Upper lobe of left lung (tissue), 6 donors: ENCODE results near the gene METTL9. TPM values are rescaled to one million over a fixed set of nuclear protein-coding genes. Genes with fewer than 3 reads are reported as not detected.

ENCODE experiments used
- ATAC-seq, 2 donors: fragments of 200-7000 bp; cut with Tn5 transposase; one replicate each; pipeline ENCODE4 v1.9.1; 2022; ENCODE audit warnings: mild to moderate bottlenecking in 2 of 2, moderate library complexity in 2 of 2; ENCODE audit not compliant: low FRiP score in 2 of 2
- DNase-seq, 2 donors: peaks; one replicate each; pipeline ENCODE4 v3.0.0-alpha.2; 2019 to 2020
- H3K27ac ChIP-seq, 4 donors: fragments of 200-600 bp; sonication (generic); one replicate each; pipeline ENCODE4 v1.5.1; 2016 to 2019
- H3K27me3 ChIP-seq, 4 donors: fragments of 200-600 bp; sonication (generic); one replicate each; pipeline ENCODE4 v1.5.1; 2017 to 2019
- H3K36me3 ChIP-seq, 4 donors: fragments of 200-600 bp; sonication (generic); one replicate each; pipeline ENCODE4 v1.5.1; 2016 to 2019
- H3K4me1 ChIP-seq, 4 donors: fragments of 200-600 bp; sonication (generic); one replicate each; pipeline ENCODE4 v1.5.1; 2018 to 2019
- H3K4me3 ChIP-seq, 4 donors: fragments of 200-600 bp; sonication (generic); one replicate each; pipeline ENCODE4 v1.5.1; 2017 to 2019; ENCODE audit warnings: mild to moderate bottlenecking in 2 of 4, moderate library complexity in 1 of 4
- H3K9me3 ChIP-seq, 4 donors: fragments of 200-600 bp; sonication (generic); one replicate each; pipeline ENCODE4 v1.5.1; 2018 to 2019
- CTCF ChIP-seq, 6 experiments: fragments of 450-650 bp in 4 of 6; fragments of 200-600 bp in 2 of 6; sonication (generic) in 2 of 6; IDR thresholded peaks; one replicate each; pipeline ENCODE4 v1.5.1; 2016 to 2019; ENCODE audit warnings: antibody characterized with exemption in 6 of 6
- EP300 ChIP-seq, 4 donors: sonication (generic); formaldehyde crosslinking; IDR thresholded peaks; one replicate each; pipeline ENCODE4 v1.5.1; 2017; ENCODE audit warnings: antibody characterized with exemption in 4 of 4, control low read depth in 2 of 4
- POLR2A ChIP-seq, 4 donors: fragments of 450-650 bp; IDR thresholded peaks; one replicate each; pipeline ENCODE4 v1.5.1; 2016 to 2017; ENCODE audit warnings: antibody characterized with exemption in 4 of 4, mild to moderate bottlenecking in 2 of 4
- POLR2AphosphoS5 ChIP-seq, 2 donors: sonication (generic); formaldehyde crosslinking; IDR thresholded peaks; one replicate each; pipeline ENCODE4 v1.5.1; 2017; ENCODE audit warnings: antibody characterized with exemption in 2 of 2
- WGBS, 2 donors: methylation state at CpG; one replicate each; pipeline ENCODE4 v1.1.5; 2017 to 2018; 5-methylcytosine and 5-hydroxymethylcytosine counted together
- total RNA-seq, 6 donors: library from RNA; depleted of rRNA in 4 of 6; stranded (reverse); fragments of >200 nt in 4 of 6; gene quantifications; one replicate each; pipeline versions ENCODE4 v1.1.0 to v1.2.1, GENCODE V29; 2016 to 2021
- donor health status: DM: no; HTN: no; CAD: no; lungs with moderate emphysema.
- donor health status: DM: no; HTN: yes; CAD: no; lungs with severe emphysema.

METTL9 gene
- total RNA-seq, 6 donors from 2014 or later: 57.1 to 120 (median 93.3) TPM

GRCh38 chr16:21611198-21611555, 11.8 kb downstream of the METTL9 start:
- Histone ChIP-seq H3K27me3 (no peaks in the 10 kb centered on the region), H3K36me3 (no peaks in the 10 kb centered on the region), H3K4me3 (no peak overlapping the region), H3K9me3 (no peaks in the 10 kb centered on the region), H3K4me1 (peaks cover 12 to 56% (median 34%) of the 10 kb centered on the region in 4 donors), H3K27ac (peak overlapping the region in 3 of 4 donors; percentile 54 to 67 (median 62))
- TF ChIP-seq POLR2AphosphoS5 (IDR thresholded peaks at IDR 0.05) (no peak), EP300 (IDR thresholded peaks at IDR 0.05) (no peak), POLR2A (IDR thresholded peaks at IDR 0.05) (no peak), CTCF (IDR thresholded peaks at IDR 0.05) (no peak)
- ATAC-seq (peak in 1 of 2 donors; percentile 56), DNase-seq (no peak)
- WGBS, 2 donors: 35 to 37% methylated on average over 4 of the region's 4 CpGs

- H3K27ac ChIP-seq: peak overlapping the region; percentile 54 to 67 (median 62)
- 34 to 35% methylated on average over 7 of the region's 7 CpGs for WGBS, 2 donors
- no peaks in the 10 kb centered on the region for H3K36me3 ChIP-seq
- peak in 1 of 2 donors; percentile 49 for DNase-seq
- no peaks in the 10 kb centered on the region for H3K27me3 ChIP-seq
- no peak overlapping the region for H3K4me3 ChIP-seq
- no peaks in the 10 kb centered on the region for H3K9me3 ChIP-seq
- peaks cover 12 to 58% (median 34%) of the 10 kb centered on the region in 4 donors for H3K4me1 ChIP-seq
- TF ChIP-seq POLR2A (IDR thresholded peaks at IDR 0.05) (no peak), CTCF (IDR thresholded peaks at IDR 0.05) (no peak), POLR2AphosphoS5 (IDR thresholded peaks at IDR 0.05) (no peak)
- peak; percentile 67 to 68 for ATAC-seq
Observed at GRCh38 chr16:21611556-21612384, 12.4 kb downstream of the METTL9 start.

GRCh38 chr16:21613361-21613760, 14.0 kb downstream of the METTL9 start:
- H3K27me3 ChIP-seq: no peaks in the 10 kb centered on the region
- WGBS, 2 donors: 93 to 99% methylated on average over 4 of the region's 4 CpGs
- TF ChIP-seq POLR2AphosphoS5 (IDR thresholded peaks at IDR 0.05): no peak
- H3K36me3 ChIP-seq: no peaks in the 10 kb centered on the region
- no peaks in the 10 kb centered on the region for H3K9me3 ChIP-seq
- DNase-seq (no peak), ATAC-seq (no peak)
- H3K4me1 ChIP-seq: peaks cover 12 to 46% (median 33%) of the 10 kb centered on the region in 4 donors
- H3K27ac ChIP-seq: no peak overlapping the region
- H3K4me3 ChIP-seq: no peak overlapping the region

GRCh38 chr16:21613781-21614180, 14.4 kb downstream of the METTL9 start:
- TF ChIP-seq EP300 (IDR thresholded peaks at IDR 0.05) (no peak), POLR2A (IDR thresholded peaks at IDR 0.05) (no peak), CTCF (IDR thresholded peaks at IDR 0.05) (no peak), POLR2AphosphoS5 (IDR thresholded peaks at IDR 0.05) (no peak)
- Histone ChIP-seq H3K9me3 (no peaks in the 10 kb centered on the region), H3K27me3 (no peaks in the 10 kb centered on the region), H3K36me3 (no peaks in the 10 kb centered on the region), H3K4me1 (peaks cover 12 to 42% (median 31%) of the 10 kb centered on the region in 4 donors), H3K4me3 (no peak overlapping the region), H3K27ac (no peak overlapping the region)
- ATAC-seq (no peak), DNase-seq (no peak)
- 91 to 99% methylated on average over 2 of the region's 2 CpGs for WGBS, 2 donors

GRCh38 chr16:21614896-21615295, 15.5 kb downstream of the METTL9 start:
- Histone ChIP-seq H3K27ac (no peak overlapping the region), H3K27me3 (no peaks in the 10 kb centered on the region), H3K4me3 (no peak overlapping the region), H3K4me1 (peaks cover 12 to 32% (median 26%) of the 10 kb centered on the region in 4 donors), H3K36me3 (peaks cover 0 to 4% (median 2%) of the 10 kb centered on the region in 4 donors), H3K9me3 (no peaks in the 10 kb centered on the region)
- WGBS, 2 donors: 95% methylated on average over 3 of the region's 3 CpGs
- ATAC-seq (no peak), DNase-seq (no peak)
- TF ChIP-seq CTCF (IDR thresholded peaks at IDR 0.05) (no peak), EP300 (IDR thresholded peaks at IDR 0.05) (no peak), POLR2AphosphoS5 (IDR thresholded peaks at IDR 0.05) (no peak)
